Type B pancreatic cell (in vitro differentiated cells): ENCODE results near the gene FBXW7. TPM values are rescaled to one million over a fixed set of nuclear protein-coding genes. Genes with fewer than 3 reads are reported as not detected.
A peak's percentile ranks its signal among the peaks of the same experiment; 100 is the strongest.

Source experiments
- DNase-seq: peaks from one replicate; pipeline ENCODE4 v3.0.0; 2021; ENCODE audit warnings: mixed read lengths; ENCODE audit not compliant: unreplicated experiment; ENCODE audit errors: extremely low spot score
- H3K27ac Mint-ChIP-seq: 2 replicates; pipeline ENCODE4 v1.8.0; 2021; ENCODE audit warnings: mild to moderate bottlenecking, mixed read lengths
- H3K27me3 Mint-ChIP-seq: 2 replicates; pipeline ENCODE4 v1.8.0; 2021; ENCODE audit warnings: mixed read lengths
- H3K36me3 Mint-ChIP-seq: 2 replicates; pipeline ENCODE4 v1.8.0; 2021; ENCODE audit warnings: mixed read lengths
- H3K4me1 Mint-ChIP-seq: one replicate; pipeline ENCODE4 v1.8.0; 2021; ENCODE audit warnings: mixed read lengths; ENCODE audit not compliant: unreplicated experiment
- H3K4me3 Mint-ChIP-seq: 2 replicates; pipeline ENCODE4 v1.8.0; 2021; ENCODE audit warnings: mild to moderate bottlenecking, mixed read lengths
- H3K9me3 Mint-ChIP-seq: 2 replicates; pipeline ENCODE4 v1.8.0; 2021; ENCODE audit warnings: mixed read lengths
- total RNA-seq: library from RNA; stranded (reverse); gene quantifications from 2 replicates; pipeline ENCODE4 v1.2.1, GENCODE V29; 2021; ENCODE audit warnings: low replicate concordance
- TF ChIP-seq, protein P1 (sequence below): fragments of 200-600 bp; sonication (generic); conservative IDR thresholded peaks from 2 replicates; pipeline ENCODE4 v1.5.0; 2021; ENCODE audit warnings: antibody characterized with exemption, mild to moderate bottlenecking

FBXW7 gene
- total RNA-seq, 1 donor from 2014 or later = 53.0 TPM

DNA sequence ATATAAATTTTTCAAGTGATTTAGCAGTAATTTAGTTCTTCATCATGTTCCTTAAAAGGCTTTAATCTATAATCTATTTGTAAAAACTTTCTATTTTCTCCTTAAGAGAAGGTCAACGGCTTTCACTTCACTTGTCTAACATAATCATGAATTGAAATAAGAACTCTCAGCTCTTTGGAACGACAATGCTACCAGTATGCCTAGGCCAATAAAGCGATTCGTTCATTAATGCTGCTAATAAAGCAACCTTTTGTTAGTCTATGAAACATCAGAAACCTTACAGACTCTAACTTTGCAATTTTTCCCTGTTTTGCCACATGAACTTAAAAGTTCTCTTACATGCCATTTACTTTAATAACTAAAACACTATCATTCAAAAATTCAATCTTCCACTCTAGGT is 47.6 kb downstream of the FBXW7 start:
- Mint-ChIP-seq H3K4me1 (peaks cover 23% of the 10 kb centered on the region), H3K9me3 (no peaks in the 10 kb centered on the region), H3K27me3 (no peaks in the 10 kb centered on the region), H3K4me3 (no peak overlapping the region), H3K36me3 (peaks cover 5% of the 10 kb centered on the region), H3K27ac (no peak overlapping the region)
- TF ChIP-seq, protein P1, sequence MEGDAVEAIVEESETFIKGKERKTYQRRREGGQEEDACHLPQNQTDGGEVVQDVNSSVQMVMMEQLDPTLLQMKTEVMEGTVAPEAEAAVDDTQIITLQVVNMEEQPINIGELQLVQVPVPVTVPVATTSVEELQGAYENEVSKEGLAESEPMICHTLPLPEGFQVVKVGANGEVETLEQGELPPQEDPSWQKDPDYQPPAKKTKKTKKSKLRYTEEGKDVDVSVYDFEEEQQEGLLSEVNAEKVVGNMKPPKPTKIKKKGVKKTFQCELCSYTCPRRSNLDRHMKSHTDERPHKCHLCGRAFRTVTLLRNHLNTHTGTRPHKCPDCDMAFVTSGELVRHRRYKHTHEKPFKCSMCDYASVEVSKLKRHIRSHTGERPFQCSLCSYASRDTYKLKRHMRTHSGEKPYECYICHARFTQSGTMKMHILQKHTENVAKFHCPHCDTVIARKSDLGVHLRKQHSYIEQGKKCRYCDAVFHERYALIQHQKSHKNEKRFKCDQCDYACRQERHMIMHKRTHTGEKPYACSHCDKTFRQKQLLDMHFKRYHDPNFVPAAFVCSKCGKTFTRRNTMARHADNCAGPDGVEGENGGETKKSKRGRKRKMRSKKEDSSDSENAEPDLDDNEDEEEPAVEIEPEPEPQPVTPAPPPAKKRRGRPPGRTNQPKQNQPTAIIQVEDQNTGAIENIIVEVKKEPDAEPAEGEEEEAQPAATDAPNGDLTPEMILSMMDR = no peak
- no peak for DNase-seq

DNA sequence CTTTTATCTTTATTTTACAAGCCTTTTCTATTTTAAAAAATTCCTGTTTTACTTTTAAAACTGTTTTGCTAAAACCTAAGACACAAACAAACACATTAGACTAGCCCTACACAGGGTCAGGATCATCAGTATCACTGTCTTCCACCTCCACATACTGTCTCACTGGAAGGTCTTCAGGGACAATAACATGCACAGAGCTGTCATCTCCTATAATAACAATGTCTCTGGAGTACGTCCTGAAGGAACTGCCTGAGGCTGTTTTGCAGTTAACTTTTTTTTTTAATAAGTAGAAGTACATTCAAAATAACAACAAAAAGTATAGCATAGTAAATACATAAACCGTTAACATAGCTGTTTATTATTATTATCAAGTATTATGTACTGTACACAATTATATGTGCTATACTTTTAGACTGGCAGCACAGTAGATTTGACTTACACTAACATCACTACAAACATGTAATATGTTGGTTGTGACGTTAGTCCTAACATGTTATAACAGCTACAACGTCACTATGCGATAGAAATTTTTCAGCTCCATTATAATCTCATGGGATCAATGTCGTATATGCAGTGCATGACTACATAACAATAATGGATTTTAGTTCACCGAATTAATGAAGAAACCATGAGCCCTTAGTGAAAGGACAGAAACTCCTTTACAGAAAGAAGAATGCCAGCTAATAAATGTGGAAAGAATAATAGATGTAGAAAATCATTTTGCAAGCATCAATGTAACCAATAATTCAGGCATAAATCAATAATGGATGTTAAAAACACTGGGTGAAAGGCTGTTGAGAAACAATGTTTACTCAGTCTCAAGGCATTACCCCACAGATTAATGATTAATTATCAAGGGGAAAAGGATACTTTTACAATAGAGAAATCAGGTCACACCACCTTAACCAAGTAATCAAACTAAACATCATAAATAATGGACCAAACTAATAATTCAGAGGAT is 49.2 kb downstream of the FBXW7 start:
- H3K36me3 Mint-ChIP-seq = no peaks in the 10 kb centered on the region
- H3K9me3 Mint-ChIP-seq = no peaks in the 10 kb centered on the region
- TF ChIP-seq, protein P1 = no peak
- peaks cover 20% of the 10 kb centered on the region for H3K4me1 Mint-ChIP-seq
- no peaks in the 10 kb centered on the region for H3K27me3 Mint-ChIP-seq
- peak overlapping the region; percentile 18 for H3K4me3 Mint-ChIP-seq
- peak overlapping the region; percentile 38 for H3K27ac Mint-ChIP-seq
- no peak for DNase-seq

- no peaks in the 10 kb centered on the region for H3K9me3 Mint-ChIP-seq
- peak overlapping the region; percentile 27 for H3K27ac Mint-ChIP-seq
- H3K4me1 Mint-ChIP-seq = peaks cover 16% of the 10 kb centered on the region
- no peaks in the 10 kb centered on the region for H3K36me3 Mint-ChIP-seq
- no peak for DNase-seq
- TF ChIP-seq, protein P1 = no peak
- H3K4me3 Mint-ChIP-seq = peak overlapping the region; percentile 22
- H3K27me3 Mint-ChIP-seq = no peaks in the 10 kb centered on the region
These were observed 50.1 kb downstream of the FBXW7 start for GRCh38 chr4:152485726-152486276.

- H3K9me3 Mint-ChIP-seq = no peaks in the 10 kb centered on the region
- H3K4me3 Mint-ChIP-seq = no peak overlapping the region
- peaks cover 20% of the 10 kb centered on the region for H3K4me1 Mint-ChIP-seq
- no peaks in the 10 kb centered on the region for H3K27me3 Mint-ChIP-seq
- TF ChIP-seq, protein P1 = no peak
- H3K36me3 Mint-ChIP-seq = no peaks in the 10 kb centered on the region
- no peak overlapping the region for H3K27ac Mint-ChIP-seq
- no peak for DNase-seq
These were observed 53.7 kb downstream of the FBXW7 start for GRCh38 chr4:152482211-152482610.

- no peak overlapping the region for H3K27ac Mint-ChIP-seq
- no peaks in the 10 kb centered on the region for H3K36me3 Mint-ChIP-seq
- DNase-seq = no peak
- H3K9me3 Mint-ChIP-seq = no peaks in the 10 kb centered on the region
- no peaks in the 10 kb centered on the region for H3K27me3 Mint-ChIP-seq
- TF ChIP-seq, protein P1 = no peak
- peaks cover 14% of the 10 kb centered on the region for H3K4me1 Mint-ChIP-seq
- H3K4me3 Mint-ChIP-seq = no peak overlapping the region
These were observed 55.0 kb downstream of the FBXW7 start for GRCh38 chr4:152480901-152481300.
